Stimulated activated CD4-positive, alpha-beta T cell treated with anti-CD3 and anti-CD28 coated beads, TNF-alpha, amount 100 ng/mL, for 4 hours (primary cell): ENCODE data around the gene BTG3.
A peak's percentile ranks its signal among the peaks of the same experiment; 100 is the strongest.

Experiments used
- DNase-seq, 3 experiments: peaks; one replicate each; pipeline ENCODE4 v3.0.0-alpha.2; 2020; ENCODE audit warnings: low read depth in 3 of 3

The BTG3 gene, protein sequence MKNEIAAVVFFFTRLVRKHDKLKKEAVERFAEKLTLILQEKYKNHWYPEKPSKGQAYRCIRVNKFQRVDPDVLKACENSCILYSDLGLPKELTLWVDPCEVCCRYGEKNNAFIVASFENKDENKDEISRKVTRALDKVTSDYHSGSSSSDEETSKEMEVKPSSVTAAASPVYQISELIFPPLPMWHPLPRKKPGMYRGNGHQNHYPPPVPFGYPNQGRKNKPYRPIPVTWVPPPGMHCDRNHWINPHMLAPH

DNA sequence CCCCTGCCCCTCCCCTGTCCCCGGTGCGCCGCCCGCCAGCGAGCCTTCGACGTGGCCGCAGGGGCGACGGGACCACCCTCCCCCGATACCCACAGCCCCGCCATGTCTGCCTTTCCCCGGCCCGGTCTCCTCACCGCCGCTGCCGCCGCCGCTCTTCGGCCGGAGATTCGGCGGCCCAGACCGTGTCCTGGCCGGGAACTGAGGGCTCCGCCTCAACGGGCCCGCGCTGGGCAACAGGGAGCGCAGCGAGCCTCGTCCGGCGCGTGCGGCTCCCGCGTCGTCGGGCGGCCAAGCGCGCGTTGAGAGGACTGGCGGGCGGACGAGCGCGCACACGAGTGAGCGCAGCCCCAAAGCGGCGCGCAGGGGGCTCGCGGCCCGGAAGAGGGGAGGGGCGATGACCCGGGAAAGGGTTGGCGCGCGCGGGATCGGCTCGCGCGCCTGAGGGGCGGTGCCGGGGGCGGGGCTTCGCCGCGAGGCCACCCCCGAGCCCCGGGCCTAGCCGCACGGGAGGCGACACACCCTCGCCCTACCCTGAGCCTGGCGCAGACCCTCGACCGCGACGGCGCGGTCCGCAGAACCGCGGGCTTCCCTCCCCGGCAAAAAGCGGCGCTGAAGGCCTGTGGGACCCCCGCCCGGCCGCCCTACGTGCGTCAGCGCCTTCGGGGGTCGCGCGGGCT is at the start of gene BTG3:
Gene BTG3 (minus strand): TSS at position 337 of the 677 bp plus-strand sequence. CDS start 3,757 bp downstream, outside the sequence.
- peak; percentile 64 to 74 (median 74) for DNase-seq

DNA sequence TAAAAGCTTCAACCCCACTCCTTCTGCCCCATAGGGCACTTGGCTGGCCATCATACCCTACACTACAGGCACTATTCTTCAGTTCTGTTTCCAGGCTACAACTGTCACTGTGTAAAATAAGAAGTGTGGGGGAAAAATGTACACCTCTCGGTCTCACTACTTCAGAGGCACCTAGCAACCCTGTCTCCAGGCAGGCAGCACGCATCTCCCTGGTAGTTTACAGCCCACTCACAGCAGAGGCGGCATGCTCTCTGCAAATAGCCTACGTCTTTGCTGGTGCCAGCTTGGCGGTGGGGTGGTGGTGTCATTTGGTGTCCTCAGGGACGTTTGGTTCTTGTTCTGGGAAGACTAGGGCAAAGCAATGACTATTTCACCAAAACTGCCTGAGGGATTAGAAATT is 48.2 kb upstream of the BTG3 start:
- DNase-seq: no peak

DNA sequence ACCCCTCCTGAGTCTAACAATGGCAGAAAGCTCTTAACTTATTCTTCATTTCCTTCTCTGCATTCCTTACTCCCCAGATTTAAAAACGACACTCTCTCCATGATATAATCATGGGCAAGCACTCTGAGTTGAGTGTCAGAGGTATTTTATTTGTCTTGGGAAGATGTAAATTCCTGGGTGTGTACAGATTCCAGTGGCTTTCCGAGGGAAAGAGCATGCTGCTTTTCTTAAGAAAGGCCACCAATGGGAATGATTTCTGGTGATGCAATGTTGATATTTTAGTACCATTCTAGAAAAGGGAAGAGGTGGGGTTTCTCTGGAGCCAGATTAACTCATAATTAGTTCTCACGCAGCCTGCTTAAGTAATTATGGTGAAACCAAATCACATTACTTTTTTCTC is 47.8 kb upstream of the BTG3 start:
- no peak for DNase-seq

DNA sequence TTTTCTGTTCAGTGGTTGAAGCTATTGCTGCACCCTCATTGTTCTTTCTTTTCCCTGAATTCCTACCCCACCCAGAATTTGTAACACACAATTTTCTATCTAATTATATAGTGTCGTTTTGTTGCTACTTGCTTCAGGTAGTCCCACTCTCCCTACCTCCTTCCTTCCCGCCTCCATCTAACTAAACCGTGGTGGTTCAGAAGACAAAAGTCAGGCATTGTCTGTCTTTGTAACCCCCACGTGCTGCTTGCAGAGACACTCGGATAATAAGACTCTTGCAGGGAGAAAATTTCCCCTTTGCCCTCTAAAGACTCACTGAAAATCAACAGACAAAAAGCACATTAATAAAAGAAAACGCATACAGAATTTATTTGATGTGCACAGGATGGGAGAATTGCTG is 46.2 kb upstream of the BTG3 start:
- no peak for DNase-seq

DNA sequence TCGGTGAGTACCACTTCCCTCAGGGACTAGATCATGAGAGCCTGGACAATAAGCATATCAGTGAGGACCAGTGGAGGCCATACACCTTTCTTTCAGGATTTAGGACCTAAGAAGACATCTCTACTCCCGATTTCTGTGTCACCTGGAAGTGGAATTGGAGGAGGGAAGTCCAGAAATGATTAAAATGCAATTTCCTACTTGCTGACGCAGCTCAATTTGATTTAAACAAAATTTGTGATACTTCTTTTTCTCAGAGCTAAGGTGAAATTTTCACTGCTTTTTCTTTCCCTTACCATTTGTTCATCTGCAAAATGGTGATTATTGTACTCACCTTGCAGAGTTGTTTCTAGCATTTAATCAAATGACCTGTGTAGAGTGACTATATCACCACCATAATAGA is 38.8 kb upstream of the BTG3 start:
- DNase-seq: no peak

DNA sequence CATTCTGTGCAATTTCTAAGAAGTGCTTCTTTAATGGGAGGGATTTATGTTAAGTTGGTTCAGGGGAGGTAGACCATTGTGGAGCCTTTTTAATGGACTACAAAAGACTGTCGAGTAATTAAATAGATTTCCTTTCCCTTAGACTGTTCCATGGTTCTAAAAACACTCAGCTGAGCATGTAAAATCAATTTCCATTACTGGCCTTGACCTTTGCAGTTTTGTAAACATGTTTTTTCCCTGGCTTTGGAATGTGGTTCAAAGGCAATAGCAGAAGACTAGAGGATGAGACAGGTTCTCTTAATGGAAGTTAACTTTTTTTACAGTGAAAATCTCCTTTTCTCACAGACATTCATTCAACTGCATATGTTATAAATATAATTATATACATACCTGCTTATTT is 37.6 kb upstream of the BTG3 start:
- no peak for DNase-seq

DNA sequence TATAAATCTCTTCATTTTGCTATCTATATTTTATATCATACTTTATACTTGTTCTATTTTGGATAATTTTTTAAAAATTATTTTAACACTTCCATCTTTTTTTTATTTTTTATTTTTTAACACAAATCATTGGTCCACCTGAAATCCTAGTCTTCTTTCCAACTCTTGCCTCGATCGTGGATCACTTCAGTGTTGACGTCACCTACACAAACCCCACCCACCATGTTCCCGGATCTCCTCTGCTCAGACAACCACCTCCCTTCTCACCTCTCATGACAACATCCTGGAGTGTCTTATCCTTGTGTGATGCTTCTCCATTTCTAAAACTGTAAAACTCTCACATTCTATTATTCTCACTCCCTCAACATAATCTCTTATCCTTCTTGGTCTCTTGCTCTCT is 34.1 kb upstream of the BTG3 start:
- DNase-seq: no peak

DNA sequence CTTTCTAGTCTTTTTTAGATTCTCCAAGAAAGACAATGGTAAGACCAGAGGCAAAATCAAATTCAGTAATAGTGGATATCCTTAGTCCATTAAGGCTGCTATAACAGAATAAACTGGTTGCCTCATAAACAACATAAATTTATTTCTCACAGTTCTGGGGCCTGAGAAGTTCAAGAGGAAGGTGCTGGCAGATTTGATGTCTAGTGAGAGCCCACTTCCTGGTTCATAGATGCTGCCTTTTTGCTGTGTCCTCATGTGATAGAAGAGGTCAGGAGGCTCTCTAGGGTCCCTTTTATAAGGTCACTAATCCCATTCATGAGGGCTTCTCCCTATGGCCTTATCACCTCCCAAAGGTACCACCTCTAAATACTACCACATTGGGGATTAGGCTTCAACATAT is 31.5 kb upstream of the BTG3 start:
- no peak for DNase-seq

DNA sequence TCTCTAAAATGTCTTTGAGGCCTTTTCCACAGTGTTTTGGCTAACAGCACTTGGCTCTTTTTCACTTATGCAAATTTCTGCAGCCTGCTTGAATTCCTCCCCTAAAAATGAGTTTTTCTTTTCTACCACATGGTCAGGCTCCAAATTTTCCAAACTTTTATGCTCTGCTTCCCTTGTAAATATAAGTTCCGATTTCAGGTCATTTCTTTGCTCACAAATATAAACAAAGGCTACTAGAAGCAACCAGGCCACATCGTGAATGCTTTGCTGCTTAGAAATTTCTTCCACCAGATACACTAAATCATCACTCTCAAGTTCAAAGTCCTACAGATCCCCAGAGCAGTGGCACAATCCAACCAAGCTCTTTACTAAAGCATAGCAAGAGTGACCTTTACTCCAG is 28.1 kb upstream of the BTG3 start:
- no peak for DNase-seq

DNA sequence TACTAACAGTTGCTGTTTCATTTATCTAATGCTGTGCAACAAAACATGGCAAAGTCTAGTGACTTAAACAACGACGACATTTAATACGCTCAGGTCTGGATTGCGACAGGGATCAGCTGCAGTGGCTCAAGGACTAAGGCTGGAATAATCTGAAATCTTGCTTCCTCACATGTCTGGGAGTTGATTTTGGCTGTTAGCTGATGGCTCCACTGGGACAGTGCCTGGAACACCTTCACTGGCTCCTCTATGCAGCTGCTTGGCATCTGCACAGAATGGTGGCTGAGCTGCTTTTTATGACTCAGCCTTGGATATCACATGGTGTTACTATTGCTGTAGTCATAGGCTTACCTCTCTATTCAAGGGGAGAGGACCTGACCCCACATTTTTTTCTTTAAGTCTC is 24.0 kb upstream of the BTG3 start:
- no peak for DNase-seq

DNA sequence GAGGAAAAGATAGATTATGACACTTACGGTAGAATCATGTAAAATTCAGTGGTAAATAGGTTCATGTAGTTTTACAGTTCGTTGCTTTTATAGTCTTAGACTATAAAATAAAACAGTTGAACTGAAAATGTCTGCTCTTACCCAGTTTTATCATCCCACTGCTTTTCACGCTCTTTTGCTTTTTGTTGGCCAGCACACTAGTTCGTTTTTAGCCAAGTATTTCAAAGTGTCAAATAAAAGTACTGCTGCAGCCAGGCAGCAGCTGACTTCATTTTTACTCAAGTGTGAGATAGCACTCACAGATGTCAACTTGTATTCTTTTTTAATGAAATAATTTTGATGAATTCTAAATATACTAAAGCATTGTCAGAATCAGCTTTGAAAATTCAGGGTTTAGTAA is 18.5 kb upstream of the BTG3 start:
- DNase-seq: no peak

DNA sequence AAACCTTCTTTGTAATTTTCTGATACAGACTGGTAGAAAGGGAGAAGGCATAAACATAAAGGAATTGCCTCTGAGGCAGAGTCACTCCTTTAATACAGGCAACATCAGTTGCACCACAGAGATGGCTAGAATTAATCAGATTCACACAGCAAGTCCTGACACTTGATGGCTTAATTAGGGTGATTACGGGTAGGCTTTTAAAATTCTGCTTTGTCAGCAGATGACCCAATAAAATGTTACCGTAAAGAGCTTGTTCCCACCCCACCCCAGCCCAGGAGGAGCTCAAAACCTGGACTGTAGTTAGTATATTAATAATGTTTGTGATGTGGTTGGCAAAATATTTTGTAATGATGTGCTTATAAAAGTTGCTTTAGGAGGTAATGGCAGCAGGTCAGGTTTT is 9.3 kb upstream of the BTG3 start:
- no peak for DNase-seq

DNA sequence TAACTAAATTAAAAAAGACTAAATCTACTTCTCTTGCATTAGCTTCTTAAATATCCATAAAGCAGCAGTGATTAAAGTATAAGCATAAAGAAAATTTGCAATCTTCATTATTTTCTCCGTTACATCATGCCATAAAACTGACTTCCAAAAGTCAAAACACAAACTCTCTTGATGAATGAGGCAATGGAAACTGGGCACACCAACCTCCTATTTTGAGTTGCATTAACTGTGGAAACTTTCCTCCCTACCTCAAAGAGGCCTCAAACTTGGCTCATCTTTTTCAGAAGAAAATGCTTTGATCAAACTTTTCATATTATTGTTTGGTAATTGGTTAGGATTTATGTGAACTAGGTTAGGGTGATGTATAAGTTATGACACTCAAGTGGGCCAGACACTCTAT is 4.1 kb upstream of the BTG3 start:
- no peak for DNase-seq

DNA sequence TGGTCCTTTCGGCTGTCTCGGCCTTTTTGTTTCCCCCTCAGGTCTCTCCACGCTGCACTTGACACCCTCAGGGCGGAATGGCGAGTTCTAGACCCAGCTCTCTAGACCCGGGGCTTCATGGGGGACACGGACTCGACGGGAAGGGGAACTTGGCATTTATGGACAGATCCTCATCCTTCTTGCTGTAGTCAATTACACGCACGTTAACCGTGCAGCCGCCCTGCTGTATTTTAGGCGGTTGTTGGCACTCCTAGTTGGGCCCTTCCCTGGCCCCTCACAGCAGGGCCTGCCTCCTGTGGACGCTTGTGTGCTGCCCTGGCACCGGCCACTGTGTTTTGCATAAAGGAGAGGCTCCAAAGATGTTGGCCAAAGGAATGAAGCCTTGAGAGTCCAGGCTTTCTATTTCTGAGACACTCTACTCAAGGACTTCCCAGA is 558 bp upstream of the BTG3 start:
- DNase-seq: no peak

DNA sequence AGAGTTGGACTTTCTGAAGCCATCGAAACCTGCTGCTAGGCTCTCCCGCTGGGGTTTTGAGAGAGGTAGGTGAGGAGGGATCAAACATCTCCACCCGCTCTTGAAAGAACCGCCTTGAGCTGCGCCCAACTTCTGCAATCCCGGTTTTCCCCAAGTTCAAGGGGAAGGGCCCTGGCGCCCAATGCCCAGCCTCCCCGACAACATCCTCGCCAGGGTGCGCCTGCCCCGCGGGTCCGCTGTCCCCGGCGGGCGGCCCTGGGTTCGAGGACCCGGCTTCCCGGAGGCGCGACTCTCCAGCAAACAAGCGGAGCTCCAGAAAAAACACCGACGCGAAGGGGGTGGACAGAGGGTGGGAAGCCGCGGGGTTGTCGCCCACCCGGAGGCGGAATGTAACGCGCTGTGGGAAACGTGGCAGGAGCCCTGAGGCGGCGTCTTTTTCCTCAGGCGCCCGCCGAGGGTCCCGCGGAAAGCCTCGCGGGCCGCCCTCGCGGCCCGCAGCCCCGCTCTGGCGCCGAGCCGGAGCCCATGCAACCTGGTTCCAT is 607 bp downstream of the BTG3 start:
- peak in 2 of 3 experiments; percentile 8 to 10 for DNase-seq

DNA sequence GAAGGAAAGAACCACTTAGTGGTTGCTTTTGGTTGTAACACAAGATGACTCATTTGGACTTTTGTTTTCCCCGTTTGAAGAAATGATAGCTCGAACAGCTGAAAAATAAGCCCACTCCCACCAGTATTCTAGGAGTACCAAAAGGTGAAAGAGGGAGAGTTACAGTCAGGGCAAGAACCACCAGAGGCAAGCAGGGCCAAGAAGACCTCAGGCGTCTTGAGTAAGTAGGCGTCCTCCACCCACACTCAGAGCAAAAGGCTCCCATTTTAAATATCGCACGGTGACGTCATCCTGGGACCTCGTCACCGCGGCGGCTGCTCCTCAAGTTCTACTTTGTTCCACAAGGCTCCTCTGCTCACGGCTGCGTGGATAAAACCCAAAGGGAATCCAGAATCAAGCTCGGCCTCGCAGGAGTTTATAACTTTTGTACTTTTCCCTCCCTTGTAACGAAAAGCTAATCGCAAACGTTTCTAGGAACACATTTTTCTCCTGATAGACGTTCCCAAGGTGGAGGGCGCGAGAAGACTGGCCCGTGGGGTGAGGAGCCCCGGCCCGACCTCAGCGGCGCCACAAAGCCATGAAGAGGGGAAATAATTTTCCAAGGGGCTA is 1.2 kb downstream of the BTG3 start:
- DNase-seq: peak; percentile 58 to 75 (median 75)

DNA sequence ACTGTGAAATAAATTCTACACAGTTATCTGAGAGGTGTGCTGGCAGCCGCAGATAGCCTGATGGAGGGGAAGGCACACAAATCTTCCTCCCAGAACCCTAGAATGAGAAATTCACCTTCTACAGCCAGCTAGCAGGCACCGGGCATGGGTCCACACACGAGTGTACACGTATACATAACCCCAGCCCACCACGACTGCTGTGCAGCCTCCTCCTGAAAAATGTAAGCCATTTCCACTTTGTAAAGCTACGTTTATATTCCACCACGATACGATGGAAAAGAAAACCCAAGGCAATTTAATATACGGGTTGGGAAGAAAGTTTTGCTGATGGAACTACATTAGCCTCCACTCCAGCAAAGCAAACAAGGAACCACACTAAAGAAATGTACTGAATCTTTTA is 1.8 kb downstream of the BTG3 start:
- no peak for DNase-seq

DNA sequence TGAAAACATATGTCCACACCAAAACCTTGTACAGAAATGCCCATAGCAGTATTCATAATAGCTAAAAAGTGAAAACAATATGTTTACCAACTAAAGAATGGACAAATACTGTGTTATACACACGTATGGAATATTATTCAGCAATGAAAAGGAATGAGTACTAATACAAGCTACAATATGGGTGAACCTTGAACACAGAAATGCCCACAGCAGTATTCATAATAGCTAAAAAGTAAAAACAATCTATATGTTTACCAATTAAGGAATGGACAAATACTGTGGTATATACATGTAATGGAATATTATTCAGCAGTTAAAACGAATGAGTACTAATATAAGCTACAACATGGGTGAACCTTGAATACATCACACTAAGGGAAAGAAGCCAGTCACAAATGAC is 3.0 kb downstream of the BTG3 start:
- no peak for DNase-seq

DNA sequence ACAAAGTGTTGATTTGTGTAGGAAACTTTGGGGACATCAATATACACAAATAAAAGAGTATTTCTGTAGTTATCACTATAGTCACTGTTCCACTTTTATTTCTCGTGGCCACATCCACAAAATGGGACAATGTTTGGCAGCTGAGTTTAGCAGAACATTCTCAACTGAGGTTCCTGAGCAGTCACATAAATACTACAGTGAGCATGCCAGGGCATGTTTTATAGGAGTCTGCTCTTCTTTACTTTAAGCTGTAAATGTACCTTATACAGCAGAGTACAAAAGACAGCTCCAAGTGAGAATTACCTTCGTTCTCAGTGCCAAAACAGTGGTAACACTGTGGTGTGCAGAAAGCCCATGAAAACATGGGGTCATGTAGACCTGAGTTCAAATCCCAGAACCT is 5.0 kb downstream of the BTG3 start:
- DNase-seq: no peak

DNA sequence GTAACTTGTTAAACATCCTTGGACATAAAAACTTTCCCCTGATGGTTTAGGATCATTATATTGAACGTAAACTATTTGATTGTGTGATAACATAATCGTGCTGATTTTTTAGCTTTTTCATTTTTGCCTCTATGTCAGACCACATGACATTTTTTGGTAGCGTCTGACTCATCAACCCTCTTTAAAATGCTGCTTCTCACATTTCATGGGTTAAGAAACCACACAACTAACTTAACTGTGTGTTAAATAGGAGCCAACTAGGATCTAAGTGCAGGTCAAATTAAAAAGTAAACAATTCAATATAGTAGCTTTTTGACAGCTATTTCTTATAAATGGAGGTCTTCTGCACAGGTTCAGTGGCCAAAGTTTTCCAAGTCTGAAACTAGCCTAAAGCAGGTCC is 9.8 kb downstream of the BTG3 start:
- DNase-seq: no peak

DNA sequence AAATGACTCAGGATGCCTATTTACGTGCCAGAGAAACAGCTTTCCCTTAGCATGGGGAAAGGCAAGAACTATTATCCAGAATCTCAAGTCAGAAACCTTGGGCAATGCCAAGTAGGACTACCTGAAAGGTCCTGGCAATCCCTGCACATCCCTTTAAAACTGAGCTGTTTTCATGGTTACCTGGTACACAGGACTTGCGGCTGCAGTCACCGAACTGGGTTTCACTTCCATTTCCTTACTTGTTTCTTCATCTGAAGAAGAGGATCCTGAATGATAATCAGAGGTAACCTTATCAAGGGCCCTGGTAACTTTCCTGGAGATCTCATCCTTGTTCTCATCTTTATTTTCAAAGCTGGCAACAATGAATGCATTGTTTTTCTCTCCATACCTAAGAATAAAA is 14.3 kb downstream of the BTG3 start:
- no peak for DNase-seq

DNA sequence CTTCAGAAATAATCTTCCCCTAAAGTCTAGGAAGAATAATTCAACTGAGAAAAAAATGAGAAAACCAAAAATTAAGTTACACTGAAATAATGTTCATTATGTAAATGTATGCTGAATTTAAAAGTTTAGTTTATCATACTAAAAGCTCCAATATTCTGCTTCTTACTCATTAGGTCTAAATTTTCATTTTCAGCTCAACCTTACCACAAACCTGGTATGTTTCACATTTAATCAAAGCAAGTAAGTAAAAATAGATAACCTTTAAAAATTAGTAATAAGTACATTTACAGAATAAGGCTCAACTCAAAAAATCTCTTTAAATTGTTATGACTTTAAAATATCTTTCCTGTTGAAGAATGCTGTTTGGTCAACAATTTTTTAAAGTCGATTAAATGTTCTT is 15.0 kb downstream of the BTG3 start:
- DNase-seq: no peak

DNA sequence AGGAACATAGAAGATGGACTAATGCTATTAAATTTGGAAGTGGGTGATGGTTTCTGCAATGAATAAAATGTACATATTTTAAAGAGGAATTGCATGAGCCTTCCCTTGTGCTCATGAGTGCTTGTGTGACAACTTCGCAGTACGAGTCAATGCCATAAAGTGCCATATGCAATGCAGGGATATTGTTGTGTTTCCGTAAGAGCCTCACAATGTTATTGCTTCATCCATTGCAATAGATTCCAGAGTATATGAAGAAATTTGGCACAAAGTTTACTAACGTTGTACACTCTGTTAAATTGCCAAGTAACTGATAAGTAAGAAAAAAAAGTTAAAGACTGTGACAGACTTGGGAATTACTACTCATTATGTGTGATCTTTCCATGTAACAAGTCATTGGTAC is 22.3 kb downstream of the BTG3 start:
- DNase-seq: no peak
